SK-N-SH treated with all-trans-retinoic acid at 6 μM for 48 hours (cell line): Measurements from ENCODE around the gene TFDP3.

ENCODE experiments used
- ATAC-seq: fragments of 200-7000 bp; cut with Tn5 transposase; 3 replicates; pipeline ENCODE4 v1.9.1; 2020; ENCODE audit warnings: mild to moderate bottlenecking, moderate library complexity
- ARNTL ChIP-seq: fragments of 450-650 bp; formaldehyde crosslinking; IDR thresholded peaks from 2 replicates; pipeline ENCODE4 v1.5.0; 2020; ENCODE audit warnings: low read depth, mild to moderate bottlenecking, moderate library complexity, borderline replicate concordance
- BACH2 ChIP-seq: fragments of 250-450 bp; sonication (Bioruptor Pico); IDR thresholded peaks from 2 replicates; pipeline ENCODE4 v1.9.0; 2021; ENCODE audit warnings: mild to moderate bottlenecking, borderline replicate concordance
- CSDC2 ChIP-seq: fragments of 250-450 bp; sonication (Bioruptor Pico); IDR thresholded peaks from 2 replicates; pipeline ENCODE4 v1.5.0; 2020; ENCODE audit warnings: mild to moderate bottlenecking, moderate library complexity
- ESRRG ChIP-seq: fragments of 250-450 bp; sonication (Bioruptor Pico); IDR thresholded peaks from 2 replicates; pipeline ENCODE4 v1.6.1; 2021; ENCODE audit warnings: mild to moderate bottlenecking
- GLIS3 ChIP-seq: fragments of 250-450 bp; sonication (Bioruptor Pico); IDR thresholded peaks from 2 replicates; pipeline ENCODE4 v1.5.0; 2020; ENCODE audit warnings: mild to moderate bottlenecking, moderate library complexity
- ISL1 ChIP-seq: fragments of 250-450 bp; sonication (Bioruptor Pico); IDR thresholded peaks from 2 replicates; pipeline ENCODE4 v2.1.2; 2022; ENCODE audit warnings: mild to moderate bottlenecking, moderate library complexity
- OSR1 ChIP-seq: fragments of 250-450 bp; sonication (Bioruptor Pico); IDR thresholded peaks from 2 replicates; pipeline ENCODE4 v1.8.0; 2022; ENCODE audit warnings: moderate library complexity, mild to moderate bottlenecking, inconsistent platforms
- RARB ChIP-seq: fragments of 250-450 bp; sonication (Bioruptor Pico); IDR thresholded peaks from 2 replicates; pipeline ENCODE4 v1.8.0; 2021; ENCODE audit warnings: mild to moderate bottlenecking, moderate library complexity
- SNAI2 ChIP-seq: fragments of 250-450 bp; sonication (Bioruptor Pico); IDR thresholded peaks from 2 replicates; pipeline ENCODE4 v1.5.0; 2020; ENCODE audit warnings: mild to moderate bottlenecking, moderate library complexity
- TCF4 ChIP-seq: fragments of 250-450 bp; sonication (Bioruptor Pico); IDR thresholded peaks from 2 replicates; pipeline ENCODE4 v1.8.0; 2021; ENCODE audit warnings: mild to moderate bottlenecking, moderate library complexity, borderline replicate concordance
- TOX ChIP-seq: fragments of 250-450 bp; sonication (Bioruptor Pico); IDR thresholded peaks from 2 replicates; pipeline ENCODE4 v1.8.0; 2021; ENCODE audit warnings: mild to moderate bottlenecking, moderate library complexity, borderline replicate concordance
- ZC3H10 ChIP-seq: fragments of 250-450 bp; sonication (Bioruptor Pico); IDR thresholded peaks from 2 replicates; pipeline ENCODE4 v1.5.1; 2021; ENCODE audit warnings: mild to moderate bottlenecking, moderate library complexity
- ZFP3 ChIP-seq: fragments of 250-450 bp; sonication (Bioruptor Pico); IDR thresholded peaks from 2 replicates; pipeline ENCODE4 v1.5.0; 2020; ENCODE audit warnings: mild to moderate bottlenecking, moderate library complexity
- ZFP30 ChIP-seq: fragments of 450-650 bp; formaldehyde crosslinking; IDR thresholded peaks from 2 replicates; pipeline ENCODE4 v1.5.0; 2022; ENCODE audit warnings: mild to moderate bottlenecking, moderate library complexity
- ZNF565 ChIP-seq: fragments of 450-650 bp; formaldehyde crosslinking; conservative IDR thresholded peaks from 2 replicates; pipeline ENCODE4 v1.5.0; 2020; ENCODE audit warnings: low read depth, mild to moderate bottlenecking, moderate library complexity
- ZNF70 ChIP-seq: fragments of 450-650 bp; formaldehyde crosslinking; IDR thresholded peaks from 2 replicates; pipeline ENCODE4 v1.5.0; 2020; ENCODE audit warnings: mild to moderate bottlenecking, moderate library complexity
- ZNF8 ChIP-seq: fragments of 450-650 bp; formaldehyde crosslinking; IDR thresholded peaks from 2 replicates; pipeline ENCODE4 v1.5.0; 2020; ENCODE audit warnings: mild to moderate bottlenecking, moderate library complexity
- TF ChIP-seq, protein P1 (sequence below): fragments of 250-450 bp; sonication (Bioruptor Pico); IDR thresholded peaks from 2 replicates; pipeline ENCODE4 v1.8.0; 2020; ENCODE audit warnings: mild to moderate bottlenecking, moderate library complexity, borderline replicate concordance
- TF ChIP-seq, protein P2 (sequence below): fragments of 250-450 bp; sonication (Bioruptor Pico); IDR thresholded peaks from 2 replicates; pipeline ENCODE4 v1.5.1; 2021; ENCODE audit warnings: mild to moderate bottlenecking, moderate library complexity
- TF ChIP-seq, protein P3 (sequence below): fragments of 250-450 bp; sonication (Bioruptor Pico); IDR thresholded peaks from 2 replicates; pipeline ENCODE4 v1.5.1; 2020; ENCODE audit warnings: low read depth, mild to moderate bottlenecking, moderate library complexity
- TF ChIP-seq, protein P4 (sequence below): fragments of 250-450 bp; sonication (Bioruptor Pico); IDR thresholded peaks from 2 replicates; pipeline ENCODE4 v1.8.0; 2021; ENCODE audit warnings: low read depth, mild to moderate bottlenecking, moderate library complexity, borderline replicate concordance

Gene TFDP3

DNA sequence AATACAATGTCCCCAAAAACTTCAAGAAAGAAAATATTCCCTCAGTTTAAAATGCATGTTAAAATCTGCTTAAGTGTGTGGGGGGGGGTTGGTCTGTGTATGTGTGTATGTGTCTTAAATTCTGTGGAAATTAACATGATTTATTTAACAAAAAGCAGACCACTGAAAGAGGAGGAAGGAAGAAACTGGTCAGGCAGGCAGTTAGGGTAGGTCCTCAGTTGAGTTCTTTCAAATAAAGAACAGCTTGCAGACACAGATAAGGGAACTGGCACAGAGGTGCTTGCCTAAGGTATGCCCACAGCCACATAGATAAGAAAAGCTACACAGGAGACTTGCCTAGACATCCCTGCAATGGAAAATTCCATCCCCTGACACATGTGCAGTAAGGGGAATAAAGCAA lies 28.8 kb upstream of the TFDP3 start:
- TF ChIP-seq RARB: no peak
- TF ChIP-seq, protein P1, sequence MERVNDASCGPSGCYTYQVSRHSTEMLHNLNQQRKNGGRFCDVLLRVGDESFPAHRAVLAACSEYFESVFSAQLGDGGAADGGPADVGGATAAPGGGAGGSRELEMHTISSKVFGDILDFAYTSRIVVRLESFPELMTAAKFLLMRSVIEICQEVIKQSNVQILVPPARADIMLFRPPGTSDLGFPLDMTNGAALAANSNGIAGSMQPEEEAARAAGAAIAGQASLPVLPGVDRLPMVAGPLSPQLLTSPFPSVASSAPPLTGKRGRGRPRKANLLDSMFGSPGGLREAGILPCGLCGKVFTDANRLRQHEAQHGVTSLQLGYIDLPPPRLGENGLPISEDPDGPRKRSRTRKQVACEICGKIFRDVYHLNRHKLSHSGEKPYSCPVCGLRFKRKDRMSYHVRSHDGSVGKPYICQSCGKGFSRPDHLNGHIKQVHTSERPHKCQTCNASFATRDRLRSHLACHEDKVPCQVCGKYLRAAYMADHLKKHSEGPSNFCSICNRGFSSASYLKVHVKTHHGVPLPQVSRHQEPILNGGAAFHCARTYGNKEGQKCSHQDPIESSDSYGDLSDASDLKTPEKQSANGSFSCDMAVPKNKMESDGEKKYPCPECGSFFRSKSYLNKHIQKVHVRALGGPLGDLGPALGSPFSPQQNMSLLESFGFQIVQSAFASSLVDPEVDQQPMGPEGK (CRISPR knock-in tag): no peak
- TF ChIP-seq, protein P2, sequence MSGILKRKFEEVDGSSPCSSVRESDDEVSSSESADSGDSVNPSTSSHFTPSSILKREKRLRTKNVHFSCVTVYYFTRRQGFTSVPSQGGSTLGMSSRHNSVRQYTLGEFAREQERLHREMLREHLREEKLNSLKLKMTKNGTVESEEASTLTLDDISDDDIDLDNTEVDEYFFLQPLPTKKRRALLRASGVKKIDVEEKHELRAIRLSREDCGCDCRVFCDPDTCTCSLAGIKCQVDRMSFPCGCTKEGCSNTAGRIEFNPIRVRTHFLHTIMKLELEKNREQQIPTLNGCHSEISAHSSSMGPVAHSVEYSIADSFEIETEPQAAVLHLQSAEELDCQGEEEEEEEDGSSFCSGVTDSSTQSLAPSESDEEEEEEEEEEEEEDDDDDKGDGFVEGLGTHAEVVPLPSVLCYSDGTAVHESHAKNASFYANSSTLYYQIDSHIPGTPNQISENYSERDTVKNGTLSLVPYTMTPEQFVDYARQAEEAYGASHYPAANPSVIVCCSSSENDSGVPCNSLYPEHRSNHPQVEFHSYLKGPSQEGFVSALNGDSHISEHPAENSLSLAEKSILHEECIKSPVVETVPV (CRISPR knock-in tag): no peak
- no peak for TF ChIP-seq GLIS3 (CRISPR knock-in tag)
- TF ChIP-seq OSR1 (CRISPR knock-in tag): no peak
- no peak for TF ChIP-seq ZFP30 (CRISPR knock-in tag)
- no peak for TF ChIP-seq ZC3H10
- TF ChIP-seq ZNF8 (CRISPR knock-in tag): no peak
- no peak for TF ChIP-seq TCF4 (CRISPR knock-in tag)
- TF ChIP-seq CSDC2 (CRISPR knock-in tag): no peak
- TF ChIP-seq ZNF70 (CRISPR knock-in tag): no peak
- TF ChIP-seq, protein P3, sequence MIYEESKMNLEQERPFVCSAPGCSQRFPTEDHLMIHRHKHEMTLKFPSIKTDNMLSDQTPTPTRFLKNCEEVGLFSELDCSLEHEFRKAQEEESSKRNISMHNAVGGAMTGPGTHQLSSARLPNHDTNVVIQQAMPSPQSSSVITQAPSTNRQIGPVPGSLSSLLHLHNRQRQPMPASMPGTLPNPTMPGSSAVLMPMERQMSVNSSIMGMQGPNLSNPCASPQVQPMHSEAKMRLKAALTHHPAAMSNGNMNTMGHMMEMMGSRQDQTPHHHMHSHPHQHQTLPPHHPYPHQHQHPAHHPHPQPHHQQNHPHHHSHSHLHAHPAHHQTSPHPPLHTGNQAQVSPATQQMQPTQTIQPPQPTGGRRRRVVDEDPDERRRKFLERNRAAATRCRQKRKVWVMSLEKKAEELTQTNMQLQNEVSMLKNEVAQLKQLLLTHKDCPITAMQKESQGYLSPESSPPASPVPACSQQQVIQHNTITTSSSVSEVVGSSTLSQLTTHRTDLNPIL (CRISPR knock-in tag): no peak
- TF ChIP-seq TOX: no peak
- TF ChIP-seq BACH2 (CRISPR knock-in tag): no peak
- TF ChIP-seq, all 23 proteins: peak for 0
- ATAC-seq: no peak

DNA sequence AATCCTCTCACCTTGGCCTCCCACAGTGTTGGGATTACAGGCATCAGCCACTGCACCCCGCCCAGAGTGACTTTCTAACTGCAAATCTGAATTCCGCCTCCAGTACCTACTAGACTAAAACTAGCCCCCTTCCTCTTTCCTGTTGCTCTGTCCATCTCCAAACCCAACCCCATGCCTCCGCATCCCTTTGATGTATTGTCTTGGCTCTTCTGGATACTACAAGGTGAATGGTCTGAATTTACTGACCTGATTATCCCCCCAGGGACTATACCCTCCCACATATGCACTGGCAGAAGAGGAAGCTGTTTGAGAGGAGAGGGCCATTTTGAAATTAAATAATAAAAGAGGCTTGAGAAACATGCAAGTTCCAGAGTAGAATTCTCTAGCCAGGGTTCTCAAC lies 17.7 kb upstream of the TFDP3 start:
- no peak for ATAC-seq
- TF ChIP-seq ZNF70 (CRISPR knock-in tag) (no peak), OSR1 (CRISPR knock-in tag) (no peak), ZFP3 (CRISPR knock-in tag) (no peak), TOX (no peak), ZNF8 (CRISPR knock-in tag) (no peak), ARNTL (CRISPR knock-in tag) (no peak), GLIS3 (CRISPR knock-in tag) (no peak), ESRRG (no peak), CSDC2 (CRISPR knock-in tag) (no peak), ZC3H10 (no peak)
- TF ChIP-seq, protein P1 (CRISPR knock-in tag): no peak

DNA sequence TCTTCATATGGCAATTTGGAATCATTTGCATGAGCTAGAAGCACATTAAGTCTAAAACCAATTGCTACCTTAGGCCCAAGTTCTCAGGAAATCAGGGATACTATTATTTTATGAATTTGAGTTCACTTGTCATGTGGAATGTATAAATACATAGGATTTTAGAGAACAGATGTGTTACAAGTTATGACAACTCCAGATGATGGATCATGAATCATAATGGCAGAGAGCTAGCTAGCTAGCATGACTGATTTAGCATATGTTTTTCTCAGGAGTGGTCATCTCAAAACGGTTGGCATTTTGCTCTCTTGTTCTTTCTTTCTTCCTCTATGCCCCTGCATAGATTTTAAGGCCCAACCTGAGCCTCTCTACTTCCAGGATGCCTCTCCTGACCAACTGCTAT lies 14.2 kb upstream of the TFDP3 start:
- ATAC-seq: no peak
- TF ChIP-seq TOX: no peak
- TF ChIP-seq ISL1 (CRISPR knock-in tag): no peak
- TF ChIP-seq, protein P2 (CRISPR knock-in tag): no peak
- no peak for TF ChIP-seq ZNF565 (CRISPR knock-in tag)
- TF ChIP-seq OSR1 (CRISPR knock-in tag): no peak
- TF ChIP-seq GLIS3 (CRISPR knock-in tag): no peak
- no peak for TF ChIP-seq ZC3H10
- TF ChIP-seq ZNF70 (CRISPR knock-in tag): no peak

DNA sequence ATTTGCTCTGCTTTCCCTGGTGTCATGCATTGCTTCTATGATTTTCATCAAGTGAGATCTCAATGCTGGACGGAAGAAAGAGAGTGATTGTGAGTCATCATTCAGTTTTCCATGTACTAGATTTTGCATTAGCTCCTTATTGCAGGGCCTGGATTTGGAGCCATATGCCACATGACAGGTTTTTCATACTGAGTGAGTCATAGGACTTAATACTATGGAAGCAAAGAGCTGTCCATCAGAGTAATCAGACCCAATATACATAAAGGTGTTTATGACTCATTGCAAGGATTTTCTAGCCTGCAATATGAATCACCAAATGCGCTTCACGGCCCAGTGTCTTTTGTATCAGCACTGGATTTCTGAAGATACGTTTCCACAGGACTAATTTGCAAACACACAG lies 11.2 kb upstream of the TFDP3 start:
- TF ChIP-seq ISL1 (CRISPR knock-in tag) (no peak), TOX (no peak), GLIS3 (CRISPR knock-in tag) (no peak), ZFP30 (CRISPR knock-in tag) (no peak), ZFP3 (CRISPR knock-in tag) (no peak), SNAI2 (CRISPR knock-in tag) (no peak), ZNF565 (CRISPR knock-in tag) (no peak), BACH2 (CRISPR knock-in tag) (no peak), ZNF70 (CRISPR knock-in tag) (no peak)
- TF ChIP-seq, protein P3 (CRISPR knock-in tag): no peak
- TF ChIP-seq, protein P4, sequence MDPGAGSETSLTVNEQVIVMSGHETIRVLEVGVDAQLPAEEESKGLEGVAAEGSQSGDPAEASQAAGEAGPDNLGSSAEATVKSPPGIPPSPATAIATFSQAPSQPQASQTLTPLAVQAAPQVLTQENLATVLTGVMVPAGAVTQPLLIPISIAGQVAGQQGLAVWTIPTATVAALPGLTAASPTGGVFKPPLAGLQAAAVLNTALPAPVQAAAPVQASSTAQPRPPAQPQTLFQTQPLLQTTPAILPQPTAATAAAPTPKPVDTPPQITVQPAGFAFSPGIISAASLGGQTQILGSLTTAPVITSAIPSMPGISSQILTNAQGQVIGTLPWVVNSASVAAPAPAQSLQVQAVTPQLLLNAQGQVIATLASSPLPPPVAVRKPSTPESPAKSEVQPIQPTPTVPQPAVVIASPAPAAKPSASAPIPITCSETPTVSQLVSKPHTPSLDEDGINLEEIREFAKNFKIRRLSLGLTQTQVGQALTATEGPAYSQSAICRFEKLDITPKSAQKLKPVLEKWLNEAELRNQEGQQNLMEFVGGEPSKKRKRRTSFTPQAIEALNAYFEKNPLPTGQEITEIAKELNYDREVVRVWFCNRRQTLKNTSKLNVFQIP: no peak
- no peak for ATAC-seq
